GM21515 (cell line): ENCODE results near the gene RAPGEF4.
A peak's percentile ranks its signal among the peaks of the same experiment; 100 is the strongest.
"Not testable (repeated sequence)": the region's sequence is repeated elsewhere in the genome, so short reads cannot be mapped to it uniquely, and the experiment has no call there.

Experiments used
- ATAC-seq: cut with Tn5 transposase; IDR thresholded peaks from one replicate; pipeline ENCODE4 v1.9.1; 2021; ENCODE audit not compliant: unreplicated experiment

Gene RAPGEF4

DNA sequence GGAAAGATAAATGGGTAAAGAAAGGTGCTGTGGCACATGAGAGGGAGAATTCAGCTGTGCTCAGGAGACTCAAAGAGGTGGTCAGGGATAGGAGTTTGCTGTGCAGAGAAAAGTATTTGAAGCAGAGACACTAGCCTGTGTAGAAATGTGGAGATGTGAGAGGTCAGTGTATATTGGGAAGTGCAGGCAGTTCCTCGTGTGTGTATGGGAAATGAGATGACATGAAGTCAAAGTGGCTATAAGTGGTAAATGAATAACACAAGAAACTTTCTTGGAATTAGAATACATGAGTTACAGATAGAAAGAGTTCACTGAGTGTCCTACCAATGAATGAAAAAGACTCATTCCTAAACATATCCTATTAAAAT is 351.6 kb downstream of the RAPGEF4 start:
- no peak for ATAC-seq

DNA sequence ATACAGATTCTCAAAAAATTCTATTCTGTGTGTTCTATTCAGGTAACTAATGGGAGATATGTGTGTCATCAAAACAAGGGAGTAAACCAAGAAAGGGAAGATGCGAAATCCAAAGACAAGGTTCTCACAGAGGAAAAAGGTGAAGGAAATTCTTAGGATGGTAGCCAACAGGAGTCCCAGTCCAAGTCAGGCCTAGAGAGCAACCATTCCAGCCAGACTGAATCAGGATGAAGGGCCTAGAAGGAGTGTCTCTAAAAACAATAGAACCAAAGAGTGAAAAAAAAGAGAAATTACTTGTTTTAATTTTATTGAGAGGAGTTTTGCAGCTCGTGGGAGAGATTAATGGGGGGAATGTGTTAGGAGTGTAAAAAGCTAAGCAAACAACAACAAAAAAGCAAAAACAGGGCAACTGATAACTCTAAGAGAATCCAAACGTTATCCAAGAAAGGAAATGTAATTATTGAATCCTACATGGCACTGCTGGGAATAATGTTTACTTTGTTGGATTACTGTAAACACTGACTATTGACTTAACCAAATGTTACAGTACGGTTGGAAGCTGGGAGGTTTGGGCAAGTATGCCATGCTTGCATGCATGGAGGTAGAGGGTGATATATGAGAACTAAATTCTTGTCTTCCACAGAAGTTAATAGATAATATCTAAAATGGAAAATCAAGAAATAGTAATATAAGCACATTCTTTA is 352.3 kb downstream of the RAPGEF4 start:
- ATAC-seq: no peak

GRCh38 chr2:173090276-173090877 is 354.7 kb downstream of the RAPGEF4 start:
- ATAC-seq: no peak

DNA sequence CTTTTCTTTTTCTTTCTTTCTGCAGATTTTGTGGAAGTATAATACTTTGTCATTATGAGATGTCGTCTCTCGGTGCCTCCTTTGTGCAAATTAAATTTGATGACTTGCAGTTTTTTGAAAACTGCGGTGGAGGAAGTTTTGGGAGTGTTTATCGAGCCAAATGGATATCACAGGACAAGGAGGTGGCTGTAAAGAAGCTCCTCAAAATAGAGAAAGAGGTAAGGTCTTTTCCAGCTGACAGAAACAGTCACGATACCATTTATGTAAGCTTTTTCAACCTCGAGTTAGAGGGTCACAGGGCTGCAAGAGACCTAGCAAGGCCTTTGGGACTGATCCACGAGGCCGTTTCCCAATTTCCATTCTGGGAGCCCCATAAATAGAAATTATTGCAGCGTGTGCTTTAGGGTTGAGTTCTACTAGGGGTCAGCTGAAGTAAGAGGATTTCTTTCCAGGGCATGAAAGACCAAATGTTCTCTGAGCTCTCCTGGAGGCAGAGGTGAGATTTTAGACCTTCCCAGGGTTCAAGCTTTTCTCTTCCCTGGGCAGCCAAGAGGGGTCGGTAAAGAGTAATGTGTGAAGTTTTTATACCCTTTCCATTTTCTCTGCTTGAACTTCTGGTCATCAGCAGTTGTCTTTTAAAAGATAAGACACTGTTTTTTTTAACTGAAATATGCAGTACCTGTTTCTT is 355.5 kb downstream of the RAPGEF4 start:
- no peak for ATAC-seq

DNA sequence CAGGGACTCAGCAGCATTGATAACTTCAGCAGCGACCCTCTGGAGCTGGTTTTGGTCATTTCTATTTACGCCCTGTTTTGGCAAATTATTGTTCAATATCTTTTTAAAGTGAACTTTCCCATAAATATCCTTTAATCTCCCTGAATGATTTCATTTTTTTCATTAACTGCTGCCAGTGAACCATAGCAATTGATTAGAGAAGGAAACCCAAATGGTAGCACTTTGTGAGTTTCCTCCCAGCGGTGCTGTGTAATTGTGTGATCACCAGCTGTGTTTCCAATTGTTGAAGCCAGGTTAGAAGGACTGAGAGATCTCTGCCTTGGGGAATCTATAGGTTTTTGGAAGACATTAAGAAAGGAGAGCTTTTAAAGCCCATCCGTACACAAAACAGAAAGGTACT is 356.3 kb downstream of the RAPGEF4 start:
- ATAC-seq: no peak

DNA sequence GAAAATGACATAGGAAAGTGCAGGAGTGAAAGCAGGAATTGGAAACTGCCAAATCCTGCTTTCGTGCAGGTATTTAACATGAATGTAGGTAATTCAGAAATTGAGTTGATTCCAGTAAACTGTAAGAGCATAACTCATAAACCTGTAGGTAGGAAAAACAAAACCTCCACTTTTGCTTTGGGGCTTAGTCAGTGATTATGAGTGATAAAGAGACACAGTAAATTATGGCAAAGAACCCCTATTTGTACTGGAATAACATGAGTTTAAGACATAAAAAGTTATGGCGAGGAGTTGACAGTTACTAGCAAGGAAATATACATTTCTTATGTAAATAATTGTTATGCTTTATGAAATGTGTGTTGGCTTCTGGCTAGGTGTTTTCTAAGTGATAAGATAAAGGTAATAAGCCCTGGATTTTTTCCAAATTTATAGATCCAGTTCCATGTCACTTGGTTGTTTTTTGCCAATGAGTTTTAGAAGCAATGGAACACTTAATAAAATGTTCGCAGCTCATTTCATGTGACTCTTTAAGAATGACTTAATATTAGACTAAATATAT is 357.3 kb downstream of the RAPGEF4 start:
- ATAC-seq: no peak

GRCh38 chr2:173093617-173094016 is 358.0 kb downstream of the RAPGEF4 start:
- ATAC-seq: not testable (repeated sequence)

DNA sequence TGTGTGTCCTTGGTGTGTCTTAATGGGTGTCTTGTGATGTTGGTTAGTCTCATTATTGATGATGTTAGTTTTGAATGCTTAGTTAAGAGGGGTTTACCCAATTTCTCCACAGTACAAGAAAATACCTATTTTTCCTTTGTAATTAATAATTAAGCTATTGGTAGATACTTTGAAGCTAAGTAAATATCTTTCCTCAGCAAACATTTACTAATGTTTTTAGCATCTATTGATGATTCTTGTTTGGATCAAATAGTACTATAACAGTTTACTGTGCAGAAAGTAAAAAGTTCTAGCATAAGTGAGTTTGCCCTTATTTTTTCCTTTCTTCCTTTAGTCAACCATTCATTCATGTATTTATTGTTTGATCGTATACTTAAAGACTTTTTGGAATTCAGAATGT is 359.1 kb downstream of the RAPGEF4 start:
- no peak for ATAC-seq

DNA sequence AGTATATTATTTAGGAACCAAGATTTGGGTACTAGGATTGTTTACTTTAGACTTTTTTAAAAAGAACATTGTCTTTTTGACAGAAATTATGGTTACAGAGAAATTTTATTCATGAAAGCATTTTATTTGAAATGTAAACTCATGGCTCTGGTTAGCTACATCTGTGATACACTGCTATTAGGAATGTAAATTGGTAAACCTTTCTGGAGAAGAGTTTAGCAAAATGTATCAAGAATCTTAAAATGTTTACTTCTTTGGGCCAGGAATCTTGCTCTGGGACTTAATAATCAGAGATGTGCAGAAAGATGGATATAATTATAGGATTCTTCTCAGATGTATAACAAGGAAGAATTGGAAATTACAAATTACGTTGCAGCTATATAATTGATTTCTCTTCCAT is 359.7 kb downstream of the RAPGEF4 start:
- ATAC-seq: no peak

DNA sequence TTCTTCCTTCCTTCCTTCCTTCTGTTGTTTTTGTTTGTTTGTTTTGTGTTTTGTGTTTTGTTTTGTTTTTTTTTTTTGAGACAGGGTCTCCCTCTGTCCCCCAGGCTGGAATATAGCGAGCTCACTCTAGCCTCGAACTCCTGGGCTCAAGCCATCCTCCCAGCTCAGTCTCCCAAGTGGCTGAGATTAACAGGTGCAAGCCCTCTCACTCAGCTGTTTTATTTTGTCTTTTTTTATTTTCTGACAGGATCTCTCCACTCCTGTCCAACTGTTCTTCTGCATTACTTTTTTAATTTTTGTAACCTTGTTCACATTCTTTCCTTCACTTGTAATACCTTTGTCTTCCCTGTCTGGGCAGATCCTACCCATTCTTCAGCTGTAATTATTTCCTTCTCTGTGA is 363.6 kb downstream of the RAPGEF4 start:
- ATAC-seq: no peak

GRCh38 chr2:173099804-173100203 is 364.2 kb downstream of the RAPGEF4 start:
- no peak for ATAC-seq

DNA sequence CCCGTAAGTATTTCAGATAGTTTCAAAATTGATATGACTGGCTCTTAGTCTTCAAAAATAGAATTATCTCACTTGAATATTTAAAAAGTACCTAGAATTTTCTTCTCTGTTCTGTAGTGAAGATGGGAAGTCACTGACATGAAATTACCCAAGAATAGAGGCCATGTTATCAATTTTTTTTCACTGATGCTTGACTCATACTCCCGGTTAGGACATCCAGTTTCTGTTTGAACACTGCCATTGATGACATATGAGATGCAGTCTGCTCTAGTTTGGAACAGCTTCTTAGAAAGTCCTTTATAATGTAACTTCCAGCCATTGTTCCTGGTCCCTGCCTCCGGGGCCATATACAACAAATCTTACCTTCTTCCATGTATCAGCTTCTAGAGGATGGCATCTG is 366.0 kb downstream of the RAPGEF4 start:
- peak; percentile 64 for ATAC-seq
